ENCODE measurements around the gene KIF13A. TPM values are rescaled to one million over a fixed set of nuclear protein-coding genes. Genes with fewer than 3 reads are reported as not detected.

KIF13A gene
- total and polyA plus RNA-seq, 9 of the 15 experiments (the other 6 are each of a cell fraction or from before 2014, with no cell fraction given), result 3.6 to 44.3 (median 29.7) TPM

DNA sequence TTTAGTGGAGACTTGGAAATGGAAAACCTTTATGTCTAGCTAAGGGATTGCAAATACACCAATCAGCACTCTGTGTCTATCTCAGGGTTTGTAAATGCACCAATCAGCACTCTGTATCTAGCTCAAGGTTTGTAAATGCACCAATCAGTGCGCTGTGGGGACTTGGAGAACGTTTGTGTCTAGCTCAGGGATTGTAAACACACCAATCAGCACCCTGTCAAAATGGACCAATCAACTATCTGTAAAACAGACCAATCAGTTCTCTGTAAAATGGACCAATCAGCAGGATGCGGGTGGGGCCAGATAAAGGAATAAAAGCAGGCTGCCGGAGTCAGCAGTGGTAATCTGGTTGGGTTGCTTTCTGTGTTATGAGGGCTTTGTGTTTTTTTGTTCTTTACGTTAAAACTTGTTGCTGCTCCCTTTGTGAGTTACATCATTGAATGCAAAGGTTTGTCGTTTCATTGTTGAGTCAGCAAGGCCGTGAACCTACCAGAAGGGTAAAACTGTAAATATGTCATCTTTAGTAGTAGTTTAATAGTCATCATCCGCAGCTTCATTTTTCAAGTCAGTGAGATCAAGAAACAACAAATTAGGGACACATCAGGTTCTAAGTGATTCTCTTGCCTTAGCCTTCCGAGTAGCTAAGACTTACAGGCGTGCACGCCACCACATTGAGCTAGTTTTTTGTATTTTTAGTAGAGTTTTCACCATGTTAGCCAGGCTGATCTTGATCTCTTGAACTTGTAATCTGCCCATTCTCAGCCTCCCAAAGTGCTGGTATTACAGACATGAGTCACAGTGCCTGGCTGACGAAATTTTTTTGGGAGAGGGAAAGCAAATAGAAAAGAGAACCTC lies 258.0 kb downstream of the KIF13A start (continued):
- TF ChIP-seq ARID2 (IDR thresholded peaks at IDR 0.05) (no peak), ZNF668 (CRISPR knock-in tag; IDR thresholded peaks at IDR 0.05) (no peak), ZNF134 (CRISPR knock-in tag; conservative IDR thresholded peaks at IDR 0.05) (no peak), MEF2D (tag; conservative IDR thresholded peaks at IDR 0.05; ENCODE audit: low read depth) (peak; percentile 58; the same call in 1 of the 2 replicates), ZNF778 (CRISPR knock-in tag; IDR thresholded peaks at IDR 0.05) (no peak), CHD1 (IDR thresholded peaks at IDR 0.05; ENCODE audit: low read length) (no peak), ZSCAN29 (IDR thresholded peaks at IDR 0.05) (no peak), ESRRA (IDR thresholded peaks at IDR 0.05; ENCODE audit: borderline replicate concordance, low read depth) (no peak), SREBF1 (IDR thresholded peaks at IDR 0.05; ENCODE audit: borderline replicate concordance, low read depth, low read length) (no peak), ZNF695 (CRISPR knock-in tag; IDR thresholded peaks at IDR 0.05) (no peak), EGR1 (conservative IDR thresholded peaks at IDR 0.05) (no peak), SMAD4 (CRISPR knock-in tag; conservative IDR thresholded peaks at IDR 0.05) (0 out of 2 replicates have a peak, but pooled peaks have one; percentile 46), TRIM24 (IDR thresholded peaks at IDR 0.05) (peak; percentile 75 to 86), NEUROD1 (IDR thresholded peaks at IDR 0.05; ENCODE audit: borderline replicate concordance, low read depth, low read length, partially characterized antibody) (peak; percentile 9), HNRNPK (IDR thresholded peaks at IDR 0.05; ENCODE audit: low read depth, low read length, poor library complexity, severe bottlenecking) (no peak), ZNF165 (CRISPR knock-in tag; IDR thresholded peaks at IDR 0.05; ENCODE audit: borderline replicate concordance) (no peak), ZFP36 (IDR thresholded peaks at IDR 0.05; ENCODE audit: low read depth, low read length, partially characterized antibody) (no peak), ZFX (CRISPR knock-in tag; IDR thresholded peaks at IDR 0.05) (no peak), ELF2 (CRISPR knock-in tag; IDR thresholded peaks at IDR 0.05) (no peak), ZNF263 (CRISPR knock-in tag; IDR thresholded peaks at IDR 0.05; ENCODE audit: borderline replicate concordance) (no peak)
- TF ChIP-seq, protein P1, sequence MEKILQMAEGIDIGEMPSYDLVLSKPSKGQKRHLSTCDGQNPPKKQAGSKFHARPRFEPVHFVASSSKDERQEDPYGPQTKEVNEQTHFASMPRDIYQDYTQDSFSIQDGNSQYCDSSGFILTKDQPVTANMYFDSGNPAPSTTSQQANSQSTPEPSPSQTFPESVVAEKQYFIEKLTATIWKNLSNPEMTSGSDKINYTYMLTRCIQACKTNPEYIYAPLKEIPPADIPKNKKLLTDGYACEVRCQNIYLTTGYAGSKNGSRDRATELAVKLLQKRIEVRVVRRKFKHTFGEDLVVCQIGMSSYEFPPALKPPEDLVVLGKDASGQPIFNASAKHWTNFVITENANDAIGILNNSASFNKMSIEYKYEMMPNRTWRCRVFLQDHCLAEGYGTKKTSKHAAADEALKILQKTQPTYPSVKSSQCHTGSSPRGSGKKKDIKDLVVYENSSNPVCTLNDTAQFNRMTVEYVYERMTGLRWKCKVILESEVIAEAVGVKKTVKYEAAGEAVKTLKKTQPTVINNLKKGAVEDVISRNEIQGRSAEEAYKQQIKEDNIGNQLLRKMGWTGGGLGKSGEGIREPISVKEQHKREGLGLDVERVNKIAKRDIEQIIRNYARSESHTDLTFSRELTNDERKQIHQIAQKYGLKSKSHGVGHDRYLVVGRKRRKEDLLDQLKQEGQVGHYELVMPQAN (IDR thresholded peaks at IDR 0.05; ENCODE audit: borderline replicate concordance), result no peak
- TF ChIP-seq, protein P2, sequence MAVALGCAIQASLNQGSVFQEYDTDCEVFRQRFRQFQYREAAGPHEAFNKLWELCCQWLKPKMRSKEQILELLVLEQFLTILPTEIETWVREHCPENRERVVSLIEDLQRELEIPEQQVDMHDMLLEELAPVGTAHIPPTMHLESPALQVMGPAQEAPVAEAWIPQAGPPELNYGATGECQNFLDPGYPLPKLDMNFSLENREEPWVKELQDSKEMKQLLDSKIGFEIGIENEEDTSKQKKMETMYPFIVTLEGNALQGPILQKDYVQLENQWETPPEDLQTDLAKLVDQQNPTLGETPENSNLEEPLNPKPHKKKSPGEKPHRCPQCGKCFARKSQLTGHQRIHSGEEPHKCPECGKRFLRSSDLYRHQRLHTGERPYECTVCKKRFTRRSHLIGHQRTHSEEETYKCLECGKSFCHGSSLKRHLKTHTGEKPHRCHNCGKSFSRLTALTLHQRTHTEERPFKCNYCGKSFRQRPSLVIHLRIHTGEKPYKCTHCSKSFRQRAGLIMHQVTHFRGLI (CRISPR knock-in tag; IDR thresholded peaks at IDR 0.05), result no peak
- TF ChIP-seq, protein P3, sequence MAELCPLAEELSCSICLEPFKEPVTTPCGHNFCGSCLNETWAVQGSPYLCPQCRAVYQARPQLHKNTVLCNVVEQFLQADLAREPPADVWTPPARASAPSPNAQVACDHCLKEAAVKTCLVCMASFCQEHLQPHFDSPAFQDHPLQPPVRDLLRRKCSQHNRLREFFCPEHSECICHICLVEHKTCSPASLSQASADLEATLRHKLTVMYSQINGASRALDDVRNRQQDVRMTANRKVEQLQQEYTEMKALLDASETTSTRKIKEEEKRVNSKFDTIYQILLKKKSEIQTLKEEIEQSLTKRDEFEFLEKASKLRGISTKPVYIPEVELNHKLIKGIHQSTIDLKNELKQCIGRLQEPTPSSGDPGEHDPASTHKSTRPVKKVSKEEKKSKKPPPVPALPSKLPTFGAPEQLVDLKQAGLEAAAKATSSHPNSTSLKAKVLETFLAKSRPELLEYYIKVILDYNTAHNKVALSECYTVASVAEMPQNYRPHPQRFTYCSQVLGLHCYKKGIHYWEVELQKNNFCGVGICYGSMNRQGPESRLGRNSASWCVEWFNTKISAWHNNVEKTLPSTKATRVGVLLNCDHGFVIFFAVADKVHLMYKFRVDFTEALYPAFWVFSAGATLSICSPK (IDR thresholded peaks at IDR 0.05; ENCODE audit: borderline replicate concordance), result no peak
- TF ChIP-seq, protein P4, sequence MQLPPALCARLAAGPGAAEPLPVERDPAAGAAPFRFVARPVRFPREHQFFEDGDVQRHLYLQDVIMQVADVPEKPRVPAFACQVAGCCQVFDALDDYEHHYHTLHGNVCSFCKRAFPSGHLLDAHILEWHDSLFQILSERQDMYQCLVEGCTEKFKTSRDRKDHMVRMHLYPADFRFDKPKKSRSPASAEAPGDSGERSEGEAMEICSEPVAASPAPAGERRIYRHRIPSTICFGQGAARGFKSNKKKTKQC (CRISPR knock-in tag; IDR thresholded peaks at IDR 0.05), result no peak
